GM19372 (cell line): ENCODE data around the gene TSR2.

Source experiments
- ATAC-seq: cut with Tn5 transposase; IDR thresholded peaks from one replicate; pipeline ENCODE4 v1.9.1; 2021; ENCODE audit warnings: mild to moderate bottlenecking, low read depth, moderate library complexity; ENCODE audit not compliant: unreplicated experiment

Gene TSR2

GRCh38 chrX:54439960-54440871, at the start of gene TSR2:
TSR2 (plus strand) TSS chrX:54440404; CDS start chrX:54440422, 18 bp downstream.
- peak; percentile 100 for ATAC-seq

- ATAC-seq: no peak
Measured at GRCh38 chrX:54397113-54397512, 43.1 kb upstream of the TSR2 start.

- no peak for ATAC-seq
Measured at GRCh38 chrX:54407266-54407665, 32.9 kb upstream of the TSR2 start.

- no peak for ATAC-seq
Measured at GRCh38 chrX:54411732-54412131, 28.5 kb upstream of the TSR2 start.

- no peak for ATAC-seq
Measured at GRCh38 chrX:54413753-54414152, 26.5 kb upstream of the TSR2 start.

GRCh38 chrX:54415534-54416350, 24.5 kb upstream of the TSR2 start:
- ATAC-seq: no peak

GRCh38 chrX:54416965-54417364, 23.2 kb upstream of the TSR2 start:
- ATAC-seq: no peak

- no peak for ATAC-seq
Measured at GRCh38 chrX:54419559-54420302, 20.5 kb upstream of the TSR2 start.

- ATAC-seq: no peak
Measured at GRCh38 chrX:54422168-54422567, 18.0 kb upstream of the TSR2 start.

- ATAC-seq: no peak
Measured at GRCh38 chrX:54423161-54423888, 16.9 kb upstream of the TSR2 start.

GRCh38 chrX:54427837-54428424, 12.3 kb upstream of the TSR2 start:
- ATAC-seq: no peak

GRCh38 chrX:54430519-54430918, 9.7 kb upstream of the TSR2 start:
- ATAC-seq: no peak

GRCh38 chrX:54435121-54435520, 5.1 kb upstream of the TSR2 start:
- ATAC-seq: no peak

- ATAC-seq: no peak
Measured at GRCh38 chrX:54442790-54443189, 2.6 kb downstream of the TSR2 start.

- no peak for ATAC-seq
Measured at GRCh38 chrX:54444752-54445151, 4.5 kb downstream of the TSR2 start.

GRCh38 chrX:54446084-54446483, 5.9 kb downstream of the TSR2 start:
- no peak for ATAC-seq

- ATAC-seq: no peak
Measured at GRCh38 chrX:54447461-54447860, 7.3 kb downstream of the TSR2 start.

- no peak for ATAC-seq
Measured at GRCh38 chrX:54449929-54450328, 9.7 kb downstream of the TSR2 start.

- ATAC-seq: no peak
Measured at GRCh38 chrX:54452920-54453319, 12.7 kb downstream of the TSR2 start.
